DND-41 (cell line): Measurements from ENCODE around the gene UGT1A1.

Source experiments
- CTCF ChIP-seq: IDR thresholded peaks from 2 replicates; pipeline ENCODE4 v1.5.1; 2012; ENCODE audit warnings: borderline replicate concordance, low read length, moderate library complexity, mild to moderate bottlenecking; ENCODE audit not compliant: poor library complexity, severe bottlenecking; ENCODE audit errors: extremely low read depth
- EZH2 ChIP-seq: IDR thresholded peaks from 3 replicates; pipeline ENCODE4 v1.6.1; 2012; ENCODE audit warnings: borderline replicate concordance, low read depth, mild to moderate bottlenecking, moderate library complexity, low read length, inconsistent platforms; ENCODE audit not compliant: severe bottlenecking

- TF ChIP-seq EZH2 (no peak), CTCF (no peak)
Measured at GRCh38 chr2:233816334-233816733, 56.3 kb downstream of the UGT1A1 start.
